Esophagus (tissue), 2 donors: Measurements from ENCODE around the gene NFKB1. TPM values are rescaled to one million over a fixed set of nuclear protein-coding genes. Genes with fewer than 3 reads are reported as not detected.
A peak's percentile ranks its signal among the peaks of the same experiment; 100 is the strongest.
"Not testable (repeated sequence)": the region's sequence is repeated elsewhere in the genome, so short reads cannot be mapped to it uniquely, and the experiment has no call there.

Experiments used
- H3K27ac ChIP-seq, 2 donors: one replicate each; pipeline ENCODE4 v1.5.1; 2013; ENCODE audit warnings: low read depth in 2 of 2, mild to moderate bottlenecking in 2 of 2, inconsistent platforms in 1 of 2, low read length in 1 of 2, moderate library complexity in 1 of 2
- H3K27me3 ChIP-seq, 2 donors: one replicate each; pipeline ENCODE4 v1.6.1; 2013; ENCODE audit warnings: low read length in 2 of 2, control low read depth in 1 of 2, mild to moderate bottlenecking in 1 of 2; ENCODE audit not compliant: insufficient read depth in 2 of 2, control insufficient read depth in 1 of 2
- H3K36me3 ChIP-seq, 2 donors: one replicate each; pipeline ENCODE4 v1.6.1; 2013; ENCODE audit warnings: low read length in 1 of 2; ENCODE audit not compliant: control insufficient read depth in 2 of 2, insufficient read depth in 2 of 2
- H3K4me1 ChIP-seq, 2 donors: one replicate each; pipeline ENCODE4 v1.6.1; 2013; ENCODE audit warnings: low read length in 1 of 2; ENCODE audit not compliant: control insufficient read depth in 2 of 2, insufficient read depth in 2 of 2
- H3K4me3 ChIP-seq, 2 donors: one replicate each; pipeline ENCODE4 v1.5.1; 2013; ENCODE audit warnings: low read length in 2 of 2, mild to moderate bottlenecking in 2 of 2, low read depth in 1 of 2, moderate library complexity in 1 of 2
- H3K9me3 ChIP-seq, 2 donors: one replicate each; pipeline ENCODE4 v1.6.1; 2013; ENCODE audit warnings: mild to moderate bottlenecking in 2 of 2, low read depth in 1 of 2, low read length in 1 of 2, moderate library complexity in 1 of 2; ENCODE audit not compliant: control insufficient read depth in 2 of 2, insufficient read depth in 1 of 2
- WGBS, 2 donors: extraction: QIAGEN DNeasy Blood & Tissue Kit; methylation state at CpG; one replicate each; pipeline ENCODE4 v1.1.7; 2013; 5-methylcytosine and 5-hydroxymethylcytosine counted together
- polyA plus RNA-seq, 2 donors: library from polyadenylated mRNA; stranded (reverse); fragments of 200-250 nt; gene quantifications; one replicate each; pipeline ENCODE4 v1.2.3, GENCODE V29; 2013
- donor health status: healthy with polysubstance abuse.
- donor health status: Bipolar disorder and iron deficiency.

Gene NFKB1
- polyA plus RNA-seq, 2 donors, result 6.9 to 16.5 TPM

GRCh38 chr4:102610007-102610406, 108.8 kb downstream of the NFKB1 start:
- Histone ChIP-seq H3K4me3 (no peak overlapping the region), H3K27me3 (no peaks in the 10 kb centered on the region), H3K36me3 (peaks cover 17 to 36% of the 10 kb centered on the region in 2 donors), H3K9me3 (no peaks in the 10 kb centered on the region), H3K4me1 (peaks cover 0 to 5% of the 10 kb centered on the region in 2 donors), H3K27ac (no peak overlapping the region)

GRCh38 chr4:102610476-102610875, 109.3 kb downstream of the NFKB1 start:
- no peaks in the 10 kb centered on the region for H3K27me3 ChIP-seq
- peaks cover 0 to 5% of the 10 kb centered on the region in 2 donors for H3K4me1 ChIP-seq
- H3K9me3 ChIP-seq, result no peaks in the 10 kb centered on the region
- peaks cover 20 to 36% of the 10 kb centered on the region in 2 donors for H3K36me3 ChIP-seq
- H3K4me3 ChIP-seq, result no peak overlapping the region
- H3K27ac ChIP-seq, result no peak overlapping the region
- WGBS, 2 donors, result 83 to 89% methylated on average over 3 of the region's 3 CpGs

- WGBS, 2 donors, result 61 to 62% methylated on average over 2 of the region's 2 CpGs
- no peaks in the 10 kb centered on the region for H3K9me3 ChIP-seq
- peak overlapping the region; percentile 76 to 79 for H3K27ac ChIP-seq
- no peak overlapping the region for H3K4me3 ChIP-seq
- no peaks in the 10 kb centered on the region for H3K27me3 ChIP-seq
- peaks cover 0 to 5% of the 10 kb centered on the region in 2 donors for H3K4me1 ChIP-seq
- H3K36me3 ChIP-seq, result peaks cover 16 to 36% of the 10 kb centered on the region in 2 donors
Measured at GRCh38 chr4:102612210-102612609, 111.1 kb downstream of the NFKB1 start.

- Histone ChIP-seq H3K4me1 (peaks cover 0 to 5% of the 10 kb centered on the region in 2 donors), H3K36me3 (peaks cover 11 to 34% of the 10 kb centered on the region in 2 donors), H3K4me3 (no peak overlapping the region), H3K27me3 (no peaks in the 10 kb centered on the region), H3K9me3 (no peaks in the 10 kb centered on the region), H3K27ac (peak overlapping the region; percentile 76 to 79)
- WGBS, 2 donors, result 43 to 50% methylated on average over 11 of the region's 11 CpGs
Measured at GRCh38 chr4:102612824-102613366, 111.7 kb downstream of the NFKB1 start.

- WGBS, 2 donors, result 72 to 82% methylated on average over 9 of the region's 9 CpGs
- peaks cover 11 to 34% of the 10 kb centered on the region in 2 donors for H3K36me3 ChIP-seq
- H3K27ac ChIP-seq, result no peak overlapping the region
- H3K9me3 ChIP-seq, result no peaks in the 10 kb centered on the region
- no peak overlapping the region for H3K4me3 ChIP-seq
- H3K4me1 ChIP-seq, result peaks cover 0 to 5% of the 10 kb centered on the region in 2 donors
- no peaks in the 10 kb centered on the region for H3K27me3 ChIP-seq
Measured at GRCh38 chr4:102614801-102615200, 113.6 kb downstream of the NFKB1 start.

GRCh38 chr4:102616636-102617035, 115.5 kb downstream of the NFKB1 start:
- Histone ChIP-seq H3K36me3 (peaks cover 11 to 24% of the 10 kb centered on the region in 2 donors), H3K4me1 (peaks cover 0 to 3% of the 10 kb centered on the region in 2 donors), H3K27me3 (no peaks in the 10 kb centered on the region), H3K9me3 (no peaks in the 10 kb centered on the region), H3K4me3 (no peak overlapping the region), H3K27ac (no peak overlapping the region)
- 77 to 82% methylated on average over 9 of the region's 9 CpGs for WGBS, 2 donors

- peaks cover 8 to 15% of the 10 kb centered on the region in 2 donors for H3K36me3 ChIP-seq
- H3K9me3 ChIP-seq, H3K27me3 ChIP-seq, H3K4me3 ChIP-seq, H3K27ac ChIP-seq, H3K4me1 ChIP-seq: not testable (repeated sequence)
- 56 to 61% methylated on average over 9 of the region's 9 CpGs for WGBS, 2 donors
Measured at GRCh38 chr4:102619021-102619420, 117.9 kb downstream of the NFKB1 start.

GRCh38 chr4:102619776-102620631, 118.8 kb downstream of the NFKB1 start:
- 67 to 69% methylated on average over 4 of the region's 4 CpGs for WGBS, 2 donors
- H3K4me1 ChIP-seq, H3K27ac ChIP-seq, H3K36me3 ChIP-seq, H3K9me3 ChIP-seq, H3K27me3 ChIP-seq, H3K4me3 ChIP-seq: not testable (repeated sequence)

GRCh38 chr4:102620697-102621497, 119.7 kb downstream of the NFKB1 start:
- no peak overlapping the region for H3K4me3 ChIP-seq

More at GRCh38 chr4:102620697-102621497, 119.7 kb downstream of the NFKB1 start:
- Histone ChIP-seq H3K4me1 (peaks cover 0 to 2% of the 10 kb centered on the region in 2 donors), H3K27ac (no peak overlapping the region), H3K36me3 (peaks cover 0 to 8% of the 10 kb centered on the region in 2 donors), H3K27me3 (no peaks in the 10 kb centered on the region), H3K9me3 (no peaks in the 10 kb centered on the region)
- WGBS, 2 donors, result 63 to 78% methylated on average over 8 of the region's 8 CpGs
